Effector CD4-positive, alpha-beta T cell (primary cell): Measurements from ENCODE around the gene MATN3. TPM values are rescaled to one million over a fixed set of nuclear protein-coding genes. Genes with fewer than 3 reads are reported as not detected.
"Not testable (repeated sequence)": the region's sequence is repeated elsewhere in the genome, so short reads cannot be mapped to it uniquely, and the experiment has no call there.

Experiments used
- DNase-seq: peaks from one replicate; pipeline ENCODE4 v3.0.0-alpha.2; 2020
- total RNA-seq: gene quantifications from one replicate; lab custom pipeline; 2026; lab: John Stamatoyannopoulos, UW

Gene MATN3, protein sequence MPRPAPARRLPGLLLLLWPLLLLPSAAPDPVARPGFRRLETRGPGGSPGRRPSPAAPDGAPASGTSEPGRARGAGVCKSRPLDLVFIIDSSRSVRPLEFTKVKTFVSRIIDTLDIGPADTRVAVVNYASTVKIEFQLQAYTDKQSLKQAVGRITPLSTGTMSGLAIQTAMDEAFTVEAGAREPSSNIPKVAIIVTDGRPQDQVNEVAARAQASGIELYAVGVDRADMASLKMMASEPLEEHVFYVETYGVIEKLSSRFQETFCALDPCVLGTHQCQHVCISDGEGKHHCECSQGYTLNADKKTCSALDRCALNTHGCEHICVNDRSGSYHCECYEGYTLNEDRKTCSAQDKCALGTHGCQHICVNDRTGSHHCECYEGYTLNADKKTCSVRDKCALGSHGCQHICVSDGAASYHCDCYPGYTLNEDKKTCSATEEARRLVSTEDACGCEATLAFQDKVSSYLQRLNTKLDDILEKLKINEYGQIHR
- total RNA-seq = not detected

DNA sequence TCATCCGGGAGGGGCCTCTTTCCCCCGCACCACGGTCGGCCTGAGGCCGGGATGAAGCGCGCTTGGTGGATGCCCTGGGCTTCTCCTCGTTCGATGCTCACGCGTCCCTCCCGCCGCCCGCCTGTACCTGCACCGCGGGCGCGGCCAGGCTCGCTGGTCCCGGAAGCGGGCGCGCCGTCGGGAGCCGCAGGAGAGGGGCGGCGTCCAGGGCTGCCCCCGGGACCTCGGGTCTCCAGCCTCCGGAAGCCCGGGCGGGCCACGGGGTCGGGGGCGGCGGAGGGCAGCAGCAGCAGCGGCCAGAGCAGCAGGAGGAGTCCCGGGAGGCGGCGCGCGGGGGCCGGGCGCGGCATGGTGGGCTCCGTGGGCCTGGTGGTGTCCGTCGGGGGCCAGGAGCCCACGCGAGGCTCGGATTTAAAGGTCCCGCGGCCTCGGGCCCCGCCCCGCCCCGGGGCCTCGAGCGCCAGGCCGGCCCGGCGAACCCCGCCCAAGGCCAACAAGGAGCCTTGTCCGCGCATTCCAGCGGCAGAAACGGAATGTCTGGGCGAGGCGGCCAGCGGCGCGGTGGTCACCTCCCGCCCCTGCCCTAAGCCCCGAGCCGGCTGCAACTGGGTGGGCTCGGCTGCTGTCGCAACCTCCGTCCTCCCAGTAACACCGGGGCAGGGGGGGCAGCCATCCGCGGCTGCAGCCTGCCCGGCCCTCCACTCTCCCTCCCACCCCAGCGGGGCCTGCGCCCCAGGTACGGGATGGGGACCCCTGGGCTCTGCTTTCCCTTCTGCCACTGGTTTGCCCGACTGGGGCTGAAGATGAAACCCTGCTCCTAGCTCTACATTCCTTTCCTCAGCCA, at the start of gene MATN3:
TSS of gene MATN3 (minus strand) at position 387 of the 844 bp plus-strand sequence. CDS start at position 350, 37 bp downstream.
- DNase-seq = no peak

DNA sequence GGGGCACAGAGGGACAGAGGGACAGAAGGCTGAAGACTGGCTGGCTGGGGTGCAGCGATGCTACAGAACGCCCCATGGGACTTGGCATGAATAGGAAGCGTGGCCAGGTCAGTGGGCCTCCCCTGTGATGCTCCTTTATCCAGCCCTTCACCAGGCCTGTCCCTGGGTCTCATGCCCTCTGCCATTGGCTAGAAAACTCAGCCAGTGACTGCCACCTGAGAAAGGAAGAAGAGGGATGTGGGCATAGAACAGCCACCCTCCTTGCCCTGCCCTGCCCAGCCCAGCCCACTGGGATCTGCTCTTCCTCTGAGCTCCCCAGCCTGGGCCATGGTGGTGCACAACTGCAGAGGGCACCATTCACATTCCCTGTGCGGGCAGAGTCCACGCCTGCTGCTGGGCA, 49.5 kb upstream of the MATN3 start:
- no peak for DNase-seq

DNA sequence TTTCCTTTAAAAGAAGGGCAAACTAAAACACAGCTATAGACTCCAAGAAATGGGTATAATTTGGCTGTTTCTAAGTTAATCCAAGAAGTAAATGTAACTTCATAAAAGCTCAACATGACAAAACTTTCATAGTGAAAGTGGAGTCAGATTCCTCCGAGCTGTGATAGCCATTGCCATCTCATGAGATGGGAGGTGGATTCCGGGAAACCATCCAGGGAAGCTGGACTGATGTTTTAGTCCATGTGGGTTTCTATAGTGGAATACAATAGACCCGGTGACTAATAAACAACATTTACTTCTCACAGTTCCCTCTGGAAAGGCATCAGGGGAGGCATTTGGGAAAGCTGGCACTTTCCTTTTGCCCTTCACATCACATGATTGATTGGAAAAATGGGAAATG, 49.0 kb upstream of the MATN3 start:
- no peak for DNase-seq

DNA sequence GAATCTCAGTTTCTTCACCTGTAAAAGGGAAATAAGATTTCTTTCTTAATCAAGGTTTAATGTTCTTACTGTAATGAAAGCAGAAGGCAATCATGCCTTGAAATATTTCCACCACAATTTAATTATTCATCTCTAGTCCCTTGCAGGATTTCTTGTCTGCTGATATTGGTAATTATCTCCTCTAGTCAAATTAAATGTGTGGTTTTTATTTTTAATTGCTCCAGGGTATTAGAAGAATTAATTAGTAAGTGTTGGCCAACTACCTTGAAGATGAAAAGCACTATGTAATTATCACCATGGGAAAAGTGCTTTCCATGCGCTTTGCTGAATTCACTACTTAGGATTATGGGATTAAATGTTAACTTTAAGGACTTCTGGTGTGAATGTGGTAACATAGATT, 47.6 kb upstream of the MATN3 start:
- DNase-seq = no peak

DNA sequence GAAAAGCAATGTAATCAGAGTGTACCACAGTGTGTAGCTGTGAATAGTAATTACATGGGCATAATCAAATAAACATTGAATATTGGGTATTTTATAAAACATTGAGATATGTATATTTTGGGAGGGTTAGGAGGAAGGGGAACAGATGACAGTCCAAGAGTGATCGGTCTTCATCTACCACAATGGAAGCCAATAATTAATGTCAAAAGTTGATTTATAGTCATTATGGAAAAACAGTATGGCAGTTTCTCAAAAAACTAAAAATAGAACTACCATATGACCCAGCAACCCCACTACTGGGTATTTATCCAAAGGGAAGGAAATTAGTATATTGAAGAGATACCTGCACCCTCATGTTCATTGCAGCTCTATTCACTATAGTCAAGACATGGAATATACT, 44.8 kb upstream of the MATN3 start:
- DNase-seq = no peak

DNA sequence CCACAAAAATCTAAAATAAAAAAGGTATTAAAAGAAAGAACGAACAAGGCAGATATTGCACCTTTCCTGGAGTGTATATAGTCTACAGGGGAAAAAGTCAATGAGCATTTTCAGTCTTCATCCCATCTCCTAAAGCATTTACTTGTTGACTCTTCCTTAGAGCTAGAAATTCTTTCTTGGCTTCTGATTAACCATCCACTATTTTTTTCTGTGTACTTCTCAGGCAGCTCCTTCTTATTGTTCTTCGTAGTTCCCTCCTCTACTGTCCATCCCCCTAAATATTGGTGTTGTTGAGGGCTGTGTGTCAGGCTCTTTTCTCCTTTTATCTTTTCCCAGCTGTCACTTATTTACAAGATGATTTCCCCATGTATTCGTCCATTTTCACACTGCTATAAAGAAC, 42.5 kb upstream of the MATN3 start:
- no peak for DNase-seq

DNA sequence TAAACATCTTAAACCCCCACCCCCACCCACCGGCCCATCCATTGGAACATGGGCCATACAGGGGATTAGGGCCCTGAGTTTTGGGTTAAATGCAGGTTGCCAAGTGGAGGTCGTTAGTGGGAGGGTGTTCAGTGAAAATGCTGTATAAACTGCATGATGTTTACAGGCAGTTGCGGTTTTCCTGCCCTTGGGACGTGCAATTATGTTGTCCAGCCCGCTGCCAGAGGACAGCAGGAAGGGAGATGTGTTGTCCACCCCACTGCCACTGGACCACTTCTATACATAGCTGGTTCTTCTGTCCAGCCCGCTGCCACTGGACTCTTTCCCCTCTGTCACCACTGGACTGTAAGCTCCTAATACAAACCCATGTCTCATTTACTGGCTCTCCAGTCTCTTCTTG, 41.7 kb upstream of the MATN3 start:
- no peak for DNase-seq

DNA sequence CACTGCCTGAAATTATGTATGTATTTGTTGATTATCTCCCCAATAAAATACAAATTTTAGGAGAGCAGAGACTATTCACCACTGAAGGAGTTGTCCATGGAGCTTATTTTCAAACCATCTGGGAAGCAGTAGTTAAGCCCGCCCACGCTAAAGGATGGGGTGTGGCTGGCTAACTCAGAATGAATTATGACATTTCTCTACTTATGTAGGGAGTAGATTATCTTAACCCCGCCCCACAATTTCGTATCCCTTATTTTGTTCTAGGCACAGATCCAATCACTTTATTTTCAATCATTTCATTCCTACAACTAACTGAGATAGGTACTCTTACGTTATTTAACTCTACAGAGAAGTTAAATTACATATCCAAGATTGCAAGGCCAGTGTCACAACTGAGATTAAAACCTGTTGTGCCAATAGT, 40.4 kb upstream of the MATN3 start:
- DNase-seq = no peak

DNA sequence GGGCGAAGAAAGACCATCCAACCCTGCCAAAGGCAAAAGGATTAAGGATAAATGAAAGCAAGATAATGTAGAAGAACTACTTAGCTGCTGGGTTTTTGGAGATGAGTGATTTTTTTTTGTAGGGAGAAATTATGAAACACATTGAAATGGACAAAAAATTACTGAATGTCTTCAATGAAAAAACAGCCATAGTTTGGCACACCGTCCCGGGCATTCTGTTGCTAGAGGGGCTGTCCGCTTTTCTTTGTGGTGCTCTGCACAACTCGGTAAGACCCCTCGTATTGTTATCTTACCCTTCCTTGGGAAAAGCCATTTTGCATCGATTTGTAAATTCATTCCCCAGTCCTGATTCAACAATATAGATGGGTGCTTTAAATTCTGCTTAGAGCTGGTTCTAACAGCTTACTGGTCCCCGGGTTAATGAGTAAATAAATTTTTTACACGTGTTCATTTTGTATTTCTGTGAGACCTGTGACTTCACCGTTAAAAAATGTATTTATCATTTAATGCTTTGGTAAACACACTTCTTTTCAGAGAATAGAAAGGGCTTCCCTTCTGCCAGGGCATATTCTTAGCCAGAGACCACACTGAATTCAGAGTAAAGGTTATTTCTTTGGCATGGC, 39.9 kb upstream of the MATN3 start:
- no peak for DNase-seq

DNA sequence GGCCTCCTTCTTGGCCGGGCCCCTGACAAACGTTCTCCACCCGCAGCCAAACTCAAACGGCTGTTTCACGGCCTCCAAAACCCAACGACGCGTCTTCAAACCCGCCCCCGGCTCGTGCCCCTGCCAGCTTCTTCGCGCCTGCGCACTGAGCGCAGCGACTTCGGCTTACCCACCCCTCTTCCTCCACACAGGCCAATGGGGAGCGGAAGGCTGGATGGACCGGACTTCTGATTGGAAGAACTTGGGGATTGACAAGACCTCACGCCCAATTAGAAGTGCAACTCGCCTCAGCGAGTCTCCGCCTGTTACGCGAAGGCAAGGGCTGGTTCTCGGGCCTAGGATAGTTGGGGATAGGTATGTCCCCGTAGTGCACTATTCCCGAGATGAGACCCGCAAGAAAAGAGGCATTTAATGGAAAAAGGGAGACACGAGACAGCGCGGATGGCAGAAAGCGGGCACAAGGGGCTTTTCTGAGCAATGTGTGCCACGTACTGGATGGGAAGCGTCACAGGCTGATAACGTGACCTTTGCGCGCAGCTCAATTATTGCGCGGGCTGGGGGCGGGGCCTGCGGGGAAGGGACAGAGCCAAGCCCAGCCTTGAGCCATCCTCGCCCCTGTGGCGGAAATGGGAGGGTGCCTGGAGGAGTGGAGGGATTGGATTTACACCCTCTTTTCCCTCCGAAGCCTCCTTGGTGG, 39.2 kb upstream of the MATN3 start, which contains the start of gene LAPTM4A:
TSS of gene LAPTM4A (minus strand) at position 97 of the 697 bp plus-strand sequence. CDS start 108 bp downstream, outside the sequence.
- peak; percentile 97 for DNase-seq

DNA sequence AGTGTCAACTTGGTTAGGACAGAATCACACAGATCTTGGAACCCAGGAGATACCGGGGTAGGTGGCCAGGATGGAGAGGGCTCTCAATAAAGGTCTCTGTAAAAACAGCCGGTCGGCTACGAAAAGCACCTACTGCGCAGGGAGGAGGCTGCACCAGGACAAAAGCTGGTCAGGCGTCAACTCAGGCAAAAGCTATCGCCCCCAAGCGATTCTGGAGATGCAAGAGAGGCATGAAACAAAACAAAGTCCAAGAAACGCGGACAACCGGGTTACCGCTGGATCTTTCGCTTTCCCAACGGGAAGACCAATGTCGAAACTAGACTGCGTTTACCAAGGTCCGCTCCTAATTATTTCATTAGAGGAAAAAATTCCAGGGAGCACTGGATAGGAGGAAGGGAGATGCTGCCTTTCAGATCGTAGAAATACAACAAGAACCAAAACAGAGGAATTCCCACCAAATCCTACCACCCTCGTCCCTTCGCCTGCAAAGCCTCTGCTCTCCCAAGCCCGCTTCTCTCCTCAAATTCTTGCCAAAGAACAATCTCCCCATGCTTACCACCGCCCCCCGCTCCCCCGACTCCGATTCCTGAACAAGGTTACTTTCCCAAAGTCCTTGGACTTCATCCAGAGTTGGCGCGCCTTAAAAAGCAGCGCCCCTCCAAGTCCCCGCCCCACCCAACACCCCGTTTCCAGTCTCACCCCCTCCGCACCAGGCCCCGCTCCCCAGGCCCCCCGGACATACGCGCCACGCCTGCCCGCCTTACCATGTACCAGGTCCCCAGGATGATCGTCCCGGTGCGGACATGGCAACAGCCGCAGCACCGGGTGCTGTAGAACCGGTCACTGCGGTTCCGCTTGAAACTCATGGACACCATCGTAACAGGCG, 38.4 kb upstream of the MATN3 start:
- peak; percentile 4 for DNase-seq

DNA sequence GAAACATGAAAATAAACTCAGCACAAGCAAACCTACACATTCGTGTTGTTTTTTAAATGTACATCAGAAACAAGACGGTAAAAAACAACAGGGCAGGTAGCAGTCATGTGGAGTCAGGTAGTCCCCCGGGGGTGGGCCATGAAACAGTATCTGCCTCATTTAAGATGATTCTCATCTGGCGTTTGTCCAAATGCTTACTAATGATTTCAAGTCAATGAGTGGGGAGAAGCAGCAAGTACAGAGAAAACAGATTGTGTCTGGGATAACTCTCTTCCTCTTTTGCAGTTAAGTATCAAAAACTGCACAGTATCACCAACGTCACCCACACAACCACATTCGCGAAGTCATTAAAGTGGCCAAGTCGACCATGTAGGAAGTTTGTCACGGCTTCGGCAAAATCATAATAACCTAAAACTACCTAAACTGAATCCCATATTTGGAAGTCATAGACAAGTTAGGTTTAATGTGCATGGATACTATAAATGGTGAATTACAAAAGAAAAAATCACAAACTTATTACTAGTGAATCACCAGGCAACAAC, 37.7 kb upstream of the MATN3 start:
- DNase-seq = peak; percentile 39

DNA sequence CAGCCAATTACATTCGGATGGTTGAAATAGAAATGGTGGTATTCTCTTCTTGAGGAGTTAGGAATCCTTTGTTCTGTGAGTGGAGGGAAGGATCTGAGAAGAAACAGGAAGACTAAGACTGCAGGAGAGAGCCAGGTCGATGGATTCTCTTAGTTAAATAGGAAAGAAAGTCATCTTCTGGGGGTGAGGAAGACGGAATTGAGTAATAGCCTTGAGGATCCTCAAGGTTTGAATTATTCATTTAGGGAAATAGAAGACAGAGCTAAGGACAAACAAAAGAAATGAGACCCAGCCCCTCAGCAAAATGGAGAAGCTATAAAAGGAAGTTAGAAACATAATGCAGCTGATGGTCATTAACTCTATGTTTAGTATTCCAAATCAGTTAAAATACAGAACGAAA, 37.2 kb upstream of the MATN3 start:
- no peak for DNase-seq

DNA sequence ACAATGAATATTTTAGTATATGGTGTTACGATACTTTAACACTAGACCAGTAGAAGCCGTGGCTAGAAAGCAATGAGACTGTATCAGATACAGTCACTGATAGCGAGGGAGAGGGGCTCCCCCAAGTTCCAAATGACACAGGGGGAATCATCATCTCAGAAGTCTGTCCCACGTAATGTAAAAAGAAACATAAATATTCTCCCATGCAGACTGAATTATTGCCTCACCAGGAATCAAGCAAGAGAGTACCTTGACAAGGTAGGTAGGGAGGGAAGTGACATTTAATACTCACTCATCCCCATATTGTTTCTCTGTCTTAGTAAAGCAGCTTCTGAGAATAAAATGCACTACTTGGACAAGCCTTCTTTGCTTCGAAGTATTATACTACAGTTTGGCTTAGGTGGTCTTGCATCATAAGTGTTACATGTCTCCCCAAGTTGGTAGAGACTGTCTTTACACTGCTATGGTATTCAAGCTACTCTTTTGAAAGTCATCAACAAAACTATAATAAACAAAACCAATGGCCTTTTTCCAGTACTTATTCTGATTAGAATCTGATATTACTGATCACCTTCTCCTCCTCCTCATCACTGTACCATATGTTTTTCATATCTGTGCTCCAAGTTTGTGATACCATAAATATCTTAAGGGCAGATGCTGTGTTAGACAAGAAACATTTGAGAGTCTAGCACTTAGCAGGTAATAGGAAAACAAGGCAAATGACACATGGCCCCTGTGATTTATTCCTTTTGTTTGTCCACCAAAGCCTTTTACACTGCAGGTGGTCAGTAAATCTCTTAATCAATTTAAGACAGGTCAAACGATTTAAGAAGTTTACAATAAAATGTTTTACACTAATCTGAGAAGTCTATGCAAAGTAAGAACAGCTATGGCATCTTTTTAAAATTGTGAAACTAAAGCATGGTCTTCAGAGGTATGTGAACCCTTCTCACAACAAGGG, 36.3 kb upstream of the MATN3 start:
- DNase-seq = no peak

DNA sequence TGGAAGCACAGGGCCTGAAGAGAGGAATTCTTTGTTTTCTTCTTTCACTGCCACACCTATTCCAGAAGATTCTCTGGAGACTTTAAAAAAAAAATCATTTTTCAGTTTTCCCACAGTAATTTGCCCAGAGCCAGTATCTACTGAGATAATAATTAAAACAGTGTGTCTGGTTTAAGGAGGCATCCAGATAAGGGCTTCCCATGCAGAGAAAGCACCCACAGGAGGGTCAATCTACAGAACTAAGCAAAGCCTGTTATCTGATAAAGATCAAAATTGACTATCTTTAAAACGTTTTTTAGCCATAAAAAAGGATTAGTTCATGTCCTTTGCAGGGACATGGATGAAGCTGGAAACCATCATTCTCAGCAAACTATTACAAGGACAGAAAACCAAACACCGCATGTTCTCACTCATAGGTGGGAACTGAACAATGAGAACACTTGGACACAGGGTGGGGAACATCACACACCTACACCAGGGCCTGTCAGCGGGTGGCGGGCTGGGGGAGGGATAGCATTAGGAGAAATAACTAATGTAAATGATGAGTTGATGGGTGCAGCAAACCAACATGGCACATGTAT, 33.3 kb upstream of the MATN3 start:
- not testable (repeated sequence) for DNase-seq

DNA sequence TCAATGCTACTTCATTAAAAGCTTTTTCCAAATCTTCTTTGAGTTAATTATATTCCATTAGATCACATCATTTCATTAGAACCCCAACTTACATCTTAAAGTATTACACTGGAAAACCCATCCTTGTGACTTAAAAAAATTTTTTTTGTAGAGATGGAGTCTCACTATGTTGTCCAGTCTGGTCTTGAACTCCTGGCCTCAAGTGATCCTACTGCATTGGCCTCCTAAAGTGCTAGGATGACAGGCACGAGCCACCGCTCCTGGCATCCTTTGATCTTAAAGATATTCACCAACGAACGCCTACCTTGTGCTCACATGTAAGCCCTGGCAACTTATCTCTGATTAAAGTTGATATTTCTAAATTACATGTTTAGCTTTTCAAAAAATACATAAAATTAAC, 32.3 kb upstream of the MATN3 start:
- no peak for DNase-seq

DNA sequence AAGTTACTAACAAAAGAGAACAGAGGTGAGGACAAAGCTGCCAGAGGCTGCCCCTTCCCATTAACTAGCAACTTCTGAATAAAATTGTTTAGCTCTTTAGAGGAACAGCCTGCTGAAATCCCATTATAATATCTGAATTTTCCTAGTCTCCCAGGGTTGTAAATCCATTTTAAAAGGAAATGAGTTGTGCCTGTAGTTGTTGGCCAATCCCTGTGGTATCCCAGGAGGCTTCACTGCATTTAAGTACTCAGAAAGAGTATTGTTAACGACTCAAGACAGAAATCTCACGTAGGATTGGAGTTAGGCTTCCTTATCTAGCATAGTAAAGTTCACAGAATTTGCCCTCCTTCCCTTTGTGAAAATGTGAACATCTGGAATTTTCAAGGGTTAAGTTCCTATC, 30.1 kb upstream of the MATN3 start:
- DNase-seq = no peak

DNA sequence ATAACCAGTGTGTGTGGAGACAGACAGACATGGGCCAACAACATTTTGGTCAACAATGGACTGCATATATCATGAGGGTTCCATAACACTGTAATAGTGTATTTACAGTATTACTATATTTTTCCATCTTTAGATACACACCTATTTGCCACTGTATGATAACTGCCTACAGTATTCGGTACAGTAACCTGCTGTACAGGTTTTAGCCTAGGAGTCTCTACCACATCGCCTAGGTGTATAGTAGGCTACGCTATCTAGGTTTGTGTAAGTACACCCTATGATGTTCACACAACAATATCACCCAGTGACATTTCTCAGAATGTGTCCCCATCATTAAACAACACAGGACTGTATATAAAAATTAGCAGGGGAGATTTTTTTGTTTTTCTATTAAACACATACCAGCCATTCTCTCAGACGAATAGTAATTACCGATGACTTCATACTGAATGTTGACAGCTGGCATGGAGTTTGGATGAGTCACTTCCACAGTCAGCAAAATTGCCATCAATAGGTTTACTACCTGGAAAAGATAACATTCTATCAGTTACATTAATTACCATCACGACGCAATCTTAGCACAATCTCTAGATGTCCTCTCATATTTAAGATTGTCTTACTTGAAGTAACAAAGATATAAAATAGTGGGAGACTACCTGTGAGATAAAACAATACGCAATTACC, 28.2 kb upstream of the MATN3 start:
- DNase-seq = no peak

DNA sequence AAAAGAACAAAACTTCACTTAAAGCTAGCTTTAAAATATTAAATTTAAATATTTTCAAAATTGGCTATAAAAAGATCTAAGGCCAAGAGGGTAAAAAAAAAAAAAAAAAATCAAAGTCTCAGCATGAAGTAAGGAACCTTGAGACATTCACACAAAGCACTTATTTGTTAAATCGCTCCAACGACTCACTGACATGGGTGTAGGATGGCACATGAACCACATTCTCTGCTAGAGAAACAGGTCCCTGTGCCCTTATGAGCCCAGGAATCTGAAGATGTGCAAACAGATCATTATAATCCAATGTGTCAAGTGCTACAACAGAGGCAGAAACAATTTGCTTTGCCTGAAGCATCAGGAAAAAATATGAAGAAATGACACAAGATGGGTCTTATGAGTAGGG, 25.2 kb upstream of the MATN3 start:
- no peak for DNase-seq
